Endothelial cell of umbilical vein (primary cell): Measurements from ENCODE around the gene RYR3. TPM values are rescaled to one million over a fixed set of nuclear protein-coding genes. Genes with fewer than 3 reads are reported as not detected.

ENCODE experiments used
- BruUV-seq: library from RNA; stranded (reverse); fragments of 400-500 nt; replicated peaks from 2 replicates; lab custom pipeline; 2021; lab: Mats Ljungman, UMichigan
- CTCF ChIA-PET: fragments of 300-600, 350-600 bp; sonication (Branson Sonifier 250); formaldehyde crosslinking; loops from one replicate; lab custom pipeline; 2021; ENCODE audit warnings: antibody characterized with exemption, inconsistent platforms; lab: Charles Lee
- POLR2A ChIA-PET: fragments of 300-600, 350-600 bp; sonication (Branson Sonifier 250); formaldehyde crosslinking; loops from one replicate; lab custom pipeline; 2021; ENCODE audit warnings: antibody characterized with exemption, inconsistent platforms; lab: Charles Lee
- DNase-seq: peaks from one replicate; pipeline ENCODE4 v3.0.0-alpha.2; 2011; ENCODE audit warnings: low read depth, low spot score
- FAIRE-seq: peaks from 2 replicates; lab custom pipeline; 2011; peaks lifted over from hg19 to GRCh38; lab: Jason Lieb, UNC
- H2AFZ ChIP-seq: 2 replicates; pipeline ENCODE4 v1.6.0; 2012; ENCODE audit warnings: low read depth, low read length, control low read depth, inconsistent platforms
- H3K27ac ChIP-seq: 2 replicates; pipeline ENCODE4 v1.5.1; 2011; ENCODE audit warnings: low read depth, mild to moderate bottlenecking, control low read depth, low read length, moderate library complexity; ENCODE audit not compliant: insufficient read depth
- H3K27me3 ChIP-seq, 2 experiments: 2 replicates each; pipeline versions ENCODE4 v1.6.0 to v1.6.1; 2011; ENCODE audit warnings: low read length in 2 of 2, mixed read lengths in 1 of 2; ENCODE audit not compliant: control insufficient read depth in 2 of 2, insufficient read depth in 2 of 2
- H3K36me3 ChIP-seq, 2 experiments: 2 replicates in 1 of 2; 3 replicates in 1 of 2; pipeline ENCODE4 v1.5.1; 2011; ENCODE audit warnings: low read length in 2 of 2, mild to moderate bottlenecking in 1 of 2, moderate library complexity in 1 of 2; ENCODE audit not compliant: control insufficient read depth in 2 of 2, insufficient read depth in 2 of 2; ENCODE audit errors: extremely low read depth in 1 of 2
- H3K4me1 ChIP-seq: 3 replicates; pipeline ENCODE4 v1.5.1; 2011; ENCODE audit warnings: mild to moderate bottlenecking, low read length; ENCODE audit not compliant: control insufficient read depth, insufficient read depth; ENCODE audit errors: extremely low read depth
- H3K4me2 ChIP-seq: 2 replicates; pipeline ENCODE4 v1.6.1; 2011; ENCODE audit warnings: low read length, control low read depth, mixed read lengths; ENCODE audit not compliant: insufficient read depth
- H3K4me3 ChIP-seq, 3 experiments: fragments of 200-600 bp in 1 of 3; sonication (generic), shearing (Covaris generic) in 1 of 3; replicated peaks in 1 of 3; 2 replicates each; pipeline ENCODE4 v1.5.1; 2011 to 2016; ENCODE audit warnings: control low read depth in 3 of 3, low read length in 3 of 3, mild to moderate bottlenecking in 2 of 3, inconsistent platforms in 1 of 3, low read depth in 1 of 3, moderate library complexity in 1 of 3; ENCODE audit not compliant: insufficient read depth in 1 of 3
- H3K79me2 ChIP-seq: 2 replicates; pipeline ENCODE4 v1.6.0; 2012; ENCODE audit warnings: low read length, inconsistent platforms; ENCODE audit not compliant: control insufficient read depth, insufficient read depth
- H3K9ac ChIP-seq: replicated peaks from 2 replicates; pipeline ENCODE3; 2011; ENCODE audit warnings: low read length, control low read depth; ENCODE audit not compliant: insufficient read depth; ENCODE audit errors: extremely low read depth
- H3K9me1 ChIP-seq: replicated peaks from 3 replicates; pipeline ENCODE4 v1.6.0; 2011; ENCODE audit warnings: mild to moderate bottlenecking, low read length; ENCODE audit not compliant: control insufficient read depth, insufficient read depth; ENCODE audit errors: extremely low read depth
- H3K9me3 ChIP-seq: replicated peaks from 2 replicates; pipeline ENCODE4 v1.5.1; 2012; ENCODE audit warnings: low read length, inconsistent platforms; ENCODE audit not compliant: control insufficient read depth, insufficient read depth
- H4K20me1 ChIP-seq: replicated peaks from 2 replicates; pipeline ENCODE3; 2011; ENCODE audit warnings: mild to moderate bottlenecking, low read length; ENCODE audit not compliant: control insufficient read depth, insufficient read depth; ENCODE audit errors: extremely low read depth
- CTCF ChIP-seq, 2 donors: IDR thresholded peaks; 1 replicate in 1 of 2; 2 replicates in 1 of 2; pipeline ENCODE4 v1.5.1; 2011; ENCODE audit warnings: low read length in 2 of 2, mild to moderate bottlenecking in 2 of 2, moderate library complexity in 2 of 2, control low read depth in 1 of 2, inconsistent platforms in 1 of 2, low read depth in 1 of 2; ENCODE audit not compliant: insufficient read depth in 1 of 2; ENCODE audit errors: extremely low read depth in 1 of 2
- EZH2 ChIP-seq: IDR thresholded peaks from 2 replicates; pipeline ENCODE4 v1.6.1; 2012; ENCODE audit warnings: borderline replicate concordance, low read depth, mild to moderate bottlenecking, moderate library complexity, low read length, inconsistent platforms; ENCODE audit not compliant: severe bottlenecking
- FOS ChIP-seq: IDR thresholded peaks from 2 replicates; pipeline ENCODE4 v1.6.1; 2011; ENCODE audit warnings: mild to moderate bottlenecking, low read length, moderate library complexity, borderline replicate concordance; ENCODE audit not compliant: insufficient read depth
- GATA2 ChIP-seq: IDR thresholded peaks from 2 replicates; pipeline ENCODE4 v1.7.0; 2011; ENCODE audit warnings: low read depth, mild to moderate bottlenecking, moderate library complexity, mixed read lengths, low read length; ENCODE audit not compliant: insufficient read length, insufficient read depth
- JUN ChIP-seq: IDR thresholded peaks from 2 replicates; pipeline ENCODE4 v1.6.1; 2011; ENCODE audit warnings: borderline replicate concordance, low read depth; ENCODE audit not compliant: insufficient read length, insufficient read depth
- MAX ChIP-seq: IDR thresholded peaks from 2 replicates; pipeline ENCODE4 v1.6.1; 2011; ENCODE audit not compliant: insufficient read depth, insufficient read length
- MYC ChIP-seq: IDR thresholded peaks from one replicate; pipeline ENCODE4 v1.6.1; 2011; ENCODE audit warnings: mild to moderate bottlenecking, low read depth, low read length
- POLR2A ChIP-seq: IDR thresholded peaks from 2 replicates; pipeline ENCODE4 v1.6.1; 2012; ENCODE audit warnings: low read depth, mild to moderate bottlenecking, control low read depth, low read length
- POLR2AphosphoS5 ChIP-seq: IDR thresholded peaks from 2 replicates; pipeline ENCODE4 v1.6.1; 2012; ENCODE audit warnings: low read depth, mild to moderate bottlenecking, control low read depth, low read length, moderate library complexity; ENCODE audit not compliant: insufficient read depth
- dilution Hi-C: fragments of 300-500 bp; cut with MboI; formaldehyde crosslinking; loops from one replicate; pipeline ENCODE4 v1.15.0; 2019; ENCODE audit warnings: low sequenced_read_pairs; ENCODE audit not compliant: extremely low pct_ligation_motif_present
- intact Hi-C: fragments of 100-400 bp; cut with micrococcal nuclease; formaldehyde crosslinking; loops from one replicate; pipeline ENCODE4 v1.10.0; 2022
- polyA plus RNA-seq, 4 experiments: library from polyadenylated mRNA; depleted of rRNA in 3 of 4; stranded (reverse) in 3 of 4; unstranded in 1 of 4; fragments of >200 nt; gene quantifications; 2 replicates each; pipeline versions ENCODE4 v1.2.1 to v1.2.3, GENCODE V29; 2011 to 2012; ENCODE audit warnings: missing spikeins in 1 of 4
- total RNA-seq: library from RNA; stranded (reverse); gene quantifications from 2 replicates; pipeline ENCODE4 v1.2.3, GENCODE V29; 2021

Gene RYR3
- total and polyA plus RNA-seq, 2 donors (not counting 3 experiments of a cell fraction or from before 2014, with no cell fraction given) = not detected

GRCh38 chr15:33656168-33656567 lies 345.4 kb downstream of the RYR3 start:
- no peak for DNase-seq
- Histone ChIP-seq H3K4me3 (no peak overlapping the region), H3K4me2 (no peak overlapping the region), H4K20me1 (no peaks in the 10 kb centered on the region), H2AFZ (no peak overlapping the region), H3K27me3 (no peaks in the 10 kb centered on the region), H3K36me3 (no peaks in the 10 kb centered on the region), H3K79me2 (no peaks in the 10 kb centered on the region), H3K4me1 (no peaks in the 10 kb centered on the region), H3K27ac (no peak overlapping the region), H3K9me3 (no peaks in the 10 kb centered on the region), H3K9ac (no peak overlapping the region), H3K9me1 (no peaks in the 10 kb centered on the region)
- FAIRE-seq = no peak
- TF ChIP-seq POLR2A = no peak
- TF ChIP-seq FOS = no peak
- no peak for TF ChIP-seq JUN
- TF ChIP-seq POLR2AphosphoS5 = no peak
- TF ChIP-seq GATA2 = no peak
- no peak for TF ChIP-seq MAX
- no peak for TF ChIP-seq EZH2
- ChIA-PET CTCF (interaction anchor here (1.5 to 1.7 kb wide), 2 partner anchors 44 to 74 kb away, joined by 4 to 13 read pairs; no protein-coding TSS in a partner anchor), POLR2A (no interaction called here)
- intact Hi-C loops = no loop called here
- BruUV-seq = no TSS peak
- dilution Hi-C loops = no loop called here

- DNase-seq (no peak), FAIRE-seq (no peak)
- ChIA-PET CTCF (no interaction called here), POLR2A (no interaction called here)
- no peaks in the 10 kb centered on the region for H3K4me1 ChIP-seq
- no peaks in the 10 kb centered on the region for H3K79me2 ChIP-seq
- H3K9me1 ChIP-seq = no peaks in the 10 kb centered on the region
- no peaks in the 10 kb centered on the region for H3K27me3 ChIP-seq
- H4K20me1 ChIP-seq = no peaks in the 10 kb centered on the region
- H3K4me2 ChIP-seq = no peak overlapping the region
- H3K4me3 ChIP-seq = no peak overlapping the region
- no peaks in the 10 kb centered on the region for H3K36me3 ChIP-seq
- intact Hi-C loops = no loop called here
- no TSS peak for BruUV-seq
- no peak overlapping the region for H3K27ac ChIP-seq
- no peaks in the 10 kb centered on the region for H3K9me3 ChIP-seq
- TF ChIP-seq GATA2 (no peak), POLR2AphosphoS5 (no peak), POLR2A (no peak), CTCF (IDR thresholded peaks at IDR 0.05; ENCODE audit: extremely low read depth in 1 of 2, insufficient read depth in 1 of 2, low read depth in 1 of 2, low read length in 2 of 2) (no peak), FOS (no peak), MYC (no peak)
- no peak overlapping the region for H2AFZ ChIP-seq
- H3K9ac ChIP-seq = no peak overlapping the region
- dilution Hi-C loops = no loop called here
These were observed 349.4 kb downstream of the RYR3 start for GRCh38 chr15:33660151-33660550.
